Measurements from ENCODE around the gene PIP4K2B. TPM values are rescaled to one million over a fixed set of nuclear protein-coding genes. Genes with fewer than 3 reads are reported as not detected.

The PIP4K2B gene
- total RNA-seq, 2 experiments from 2014 or later: 33.0 to 38.6 TPM

DNA sequence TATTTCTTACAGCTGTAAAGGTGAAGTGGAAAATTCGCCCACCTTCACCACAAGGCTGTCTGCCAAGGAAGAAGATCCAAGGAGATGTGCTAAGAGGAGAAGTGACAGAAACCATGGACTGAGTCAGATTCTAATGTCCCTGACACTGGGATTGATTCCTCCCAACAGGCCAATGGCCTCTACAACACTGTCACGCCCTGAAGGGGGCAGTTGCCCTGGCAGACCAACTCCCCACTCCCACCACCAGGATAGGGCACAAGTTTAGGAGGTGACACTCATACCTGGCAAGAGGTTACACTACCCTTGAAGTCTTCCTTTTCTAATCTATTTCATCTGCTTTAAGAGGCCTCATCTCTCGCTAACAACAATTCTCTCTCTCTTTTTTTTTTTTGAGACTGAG lies 16.1 kb downstream of the PIP4K2B start:
- no peak for DNase-seq (ENCODE audit: low spot score)
- Histone ChIP-seq H4K20me1 (ENCODE audit: insufficient read depth, low read length) (no peaks in the 10 kb centered on the region), H3K4me1 (ENCODE audit: insufficient read depth, low read length, poor library complexity, severe bottlenecking) (no peaks in the 10 kb centered on the region), H2AFZ (ENCODE audit: low read length) (no peak overlapping the region), H3K79me2 (ENCODE audit: insufficient read depth, low read depth, low read length) (no peaks in the 10 kb centered on the region), H3K4me3 (ENCODE audit: low read depth, low read length, poor library complexity, severe bottlenecking) (no peak overlapping the region), H3K27ac (ENCODE audit: low read depth, low read length, poor library complexity, severe bottlenecking) (no peak overlapping the region), H3K9me3 (ENCODE audit: low read length) (no peaks in the 10 kb centered on the region), H3K9me2 (ENCODE audit: insufficient read depth, low read length) (no peaks in the 10 kb centered on the region), H3K36me3 (ENCODE audit: insufficient read depth, low read length) (peaks cover 75% of the 10 kb centered on the region), H3K4me2 (ENCODE audit: low read length) (no peak overlapping the region)
- POLR2A ChIA-PET: no interaction called here
- TF ChIP-seq EZH2phosphoT487 (IDR thresholded peaks at IDR 0.05; ENCODE audit: borderline replicate concordance, low read depth, low read length): no peak
- TF ChIP-seq, protein P1, sequence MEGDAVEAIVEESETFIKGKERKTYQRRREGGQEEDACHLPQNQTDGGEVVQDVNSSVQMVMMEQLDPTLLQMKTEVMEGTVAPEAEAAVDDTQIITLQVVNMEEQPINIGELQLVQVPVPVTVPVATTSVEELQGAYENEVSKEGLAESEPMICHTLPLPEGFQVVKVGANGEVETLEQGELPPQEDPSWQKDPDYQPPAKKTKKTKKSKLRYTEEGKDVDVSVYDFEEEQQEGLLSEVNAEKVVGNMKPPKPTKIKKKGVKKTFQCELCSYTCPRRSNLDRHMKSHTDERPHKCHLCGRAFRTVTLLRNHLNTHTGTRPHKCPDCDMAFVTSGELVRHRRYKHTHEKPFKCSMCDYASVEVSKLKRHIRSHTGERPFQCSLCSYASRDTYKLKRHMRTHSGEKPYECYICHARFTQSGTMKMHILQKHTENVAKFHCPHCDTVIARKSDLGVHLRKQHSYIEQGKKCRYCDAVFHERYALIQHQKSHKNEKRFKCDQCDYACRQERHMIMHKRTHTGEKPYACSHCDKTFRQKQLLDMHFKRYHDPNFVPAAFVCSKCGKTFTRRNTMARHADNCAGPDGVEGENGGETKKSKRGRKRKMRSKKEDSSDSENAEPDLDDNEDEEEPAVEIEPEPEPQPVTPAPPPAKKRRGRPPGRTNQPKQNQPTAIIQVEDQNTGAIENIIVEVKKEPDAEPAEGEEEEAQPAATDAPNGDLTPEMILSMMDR (conservative IDR thresholded peaks at IDR 0.05; ENCODE audit: low read length): no peak
- CTCF ChIA-PET (ENCODE audit: unreplicated experiment): no interaction called here
- no TSS peak for BruUV-seq (replicated peaks)
- intact Hi-C loops (cut with micrococcal nuclease; ENCODE audit: unreplicated experiment): no loop called here

DNA sequence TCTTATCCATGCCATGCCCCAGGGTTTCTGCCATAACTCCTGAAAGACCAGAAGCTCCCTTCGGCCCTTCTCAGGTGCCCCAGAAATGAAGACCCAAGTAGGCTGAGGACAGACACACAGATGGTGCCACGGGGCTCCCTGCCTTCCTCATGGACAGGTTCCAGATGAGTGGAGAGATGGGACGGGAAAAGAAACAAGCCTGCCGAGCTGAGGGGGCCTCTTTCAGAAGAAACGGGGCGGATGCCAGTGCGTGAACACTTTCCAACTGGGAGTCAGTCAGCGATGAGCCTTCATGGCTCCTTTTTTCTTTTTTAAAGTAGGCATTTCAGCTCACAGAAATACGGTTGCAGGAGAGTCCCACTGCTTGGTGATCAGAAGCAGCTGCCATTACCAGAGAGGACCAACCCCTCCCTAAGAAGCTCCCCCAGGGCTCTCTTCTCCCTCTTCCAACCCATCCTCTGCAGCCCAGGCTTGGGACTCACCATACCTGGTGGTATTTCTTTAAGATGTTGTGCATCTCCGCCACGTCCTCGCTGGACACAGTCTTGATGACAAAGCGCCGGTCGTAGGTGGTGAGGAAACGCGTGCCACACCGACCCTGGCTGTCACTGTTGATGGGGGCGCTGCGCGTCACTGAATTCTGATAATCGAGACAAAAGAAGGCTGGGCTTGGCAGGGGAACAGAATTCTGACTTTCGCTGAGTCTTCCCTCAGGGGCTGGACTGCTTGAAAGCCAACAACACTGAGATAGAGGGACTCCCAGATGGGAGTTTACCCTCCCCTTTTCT lies 19.2 kb downstream of the PIP4K2B start:
- no peaks in the 10 kb centered on the region for H3K79me2 ChIP-seq (ENCODE audit: insufficient read depth, low read depth, low read length)
- H3K4me3 ChIP-seq (ENCODE audit: low read depth, low read length, poor library complexity, severe bottlenecking): no peak overlapping the region
- TF ChIP-seq, protein P1 (conservative IDR thresholded peaks at IDR 0.05; ENCODE audit: low read length): no peak
- no peak for TF ChIP-seq EZH2phosphoT487 (IDR thresholded peaks at IDR 0.05; ENCODE audit: borderline replicate concordance, low read depth, low read length)
- H4K20me1 ChIP-seq (ENCODE audit: insufficient read depth, low read length): no peaks in the 10 kb centered on the region
- H3K27ac ChIP-seq (ENCODE audit: low read depth, low read length, poor library complexity, severe bottlenecking): no peak overlapping the region
- intact Hi-C loops (cut with micrococcal nuclease; ENCODE audit: unreplicated experiment): no loop called here
- ChIA-PET POLR2A (no interaction called here), CTCF (ENCODE audit: unreplicated experiment) (no interaction called here)
- H3K4me2 ChIP-seq (ENCODE audit: low read length): no peak overlapping the region
- H2AFZ ChIP-seq (ENCODE audit: low read length): no peak overlapping the region
- H3K9me2 ChIP-seq (ENCODE audit: insufficient read depth, low read length): no peaks in the 10 kb centered on the region
- H3K4me1 ChIP-seq (ENCODE audit: insufficient read depth, low read length, poor library complexity, severe bottlenecking): no peaks in the 10 kb centered on the region
- no peak for DNase-seq (ENCODE audit: low spot score)
- no TSS peak for BruUV-seq (replicated peaks)
- H3K9me3 ChIP-seq (ENCODE audit: low read length): no peaks in the 10 kb centered on the region
- H3K36me3 ChIP-seq (ENCODE audit: insufficient read depth, low read length): peaks cover 91% of the 10 kb centered on the region

DNA sequence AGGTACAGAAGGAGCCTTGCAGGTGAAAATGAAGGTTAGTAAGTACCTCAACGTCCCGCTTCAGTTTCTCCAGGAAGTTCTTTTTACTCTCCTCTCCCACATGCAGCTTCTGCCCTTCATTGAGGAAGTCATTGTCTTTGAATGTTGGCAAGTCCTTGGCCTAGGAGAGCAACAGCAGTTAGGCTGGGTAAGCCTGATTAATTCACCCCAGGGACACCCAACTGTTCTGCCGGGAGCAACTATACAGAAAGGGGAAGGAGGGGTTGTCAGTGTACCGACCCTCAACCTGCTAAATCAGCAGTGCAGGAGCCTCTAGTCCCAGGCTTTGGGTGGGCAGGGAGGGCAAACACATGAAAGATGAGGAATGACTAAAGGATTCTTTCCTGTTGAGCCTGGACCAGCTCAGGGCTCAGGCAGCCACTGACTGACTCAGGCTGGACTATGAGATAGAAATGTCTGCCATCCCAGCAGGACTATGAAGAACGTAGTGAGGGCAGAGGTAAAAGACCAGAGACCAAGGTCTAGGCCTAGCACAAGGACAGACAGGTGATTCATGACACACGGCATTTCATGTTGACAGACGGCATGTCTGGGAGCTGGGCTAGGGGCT lies 21.6 kb downstream of the PIP4K2B start:
- no peak for TF ChIP-seq EZH2phosphoT487 (IDR thresholded peaks at IDR 0.05; ENCODE audit: borderline replicate concordance, low read depth, low read length)
- TF ChIP-seq, protein P1 (conservative IDR thresholded peaks at IDR 0.05; ENCODE audit: low read length): no peak
- no peak overlapping the region for H3K27ac ChIP-seq (ENCODE audit: low read depth, low read length, poor library complexity, severe bottlenecking)
- BruUV-seq (replicated peaks): no TSS peak
- no peaks in the 10 kb centered on the region for H3K9me3 ChIP-seq (ENCODE audit: low read length)
- no peaks in the 10 kb centered on the region for H3K9me2 ChIP-seq (ENCODE audit: insufficient read depth, low read length)
- peaks cover 93% of the 10 kb centered on the region for H3K36me3 ChIP-seq (ENCODE audit: insufficient read depth, low read length)
- no peak overlapping the region for H3K4me2 ChIP-seq (ENCODE audit: low read length)
- H3K4me1 ChIP-seq (ENCODE audit: insufficient read depth, low read length, poor library complexity, severe bottlenecking): no peaks in the 10 kb centered on the region
- intact Hi-C loops (cut with micrococcal nuclease; ENCODE audit: unreplicated experiment): no loop called here
- ChIA-PET POLR2A (interaction anchor here (0.6 kb wide), 1 partner anchor 1066 kb away, joined by 3 read pairs; no protein-coding TSS in a partner anchor), CTCF (ENCODE audit: unreplicated experiment) (no interaction called here)
- H2AFZ ChIP-seq (ENCODE audit: low read length): no peak overlapping the region
- H3K4me3 ChIP-seq (ENCODE audit: low read depth, low read length, poor library complexity, severe bottlenecking): no peak overlapping the region
- no peak for DNase-seq (ENCODE audit: low spot score)
- H4K20me1 ChIP-seq (ENCODE audit: insufficient read depth, low read length): no peaks in the 10 kb centered on the region
- H3K79me2 ChIP-seq (ENCODE audit: insufficient read depth, low read depth, low read length): no peaks in the 10 kb centered on the region

All from OCI-LY7 (cell line).